H1 (cell line): ENCODE results near the gene SSTR3. TPM values are rescaled to one million over a fixed set of nuclear protein-coding genes. Genes with fewer than 3 reads are reported as not detected.

Experiments
- CBX5 ChIP-seq: fragments of 300-800, 300-1000 bp; sonication (generic); IDR thresholded peaks from 2 replicates; pipeline ENCODE4 v1.7.1; 2016; ENCODE audit warnings: antibody characterized with exemption, low read length, low read depth
- CHD1 ChIP-seq: IDR thresholded peaks from 2 replicates; pipeline ENCODE4 v1.6.1; 2012; ENCODE audit warnings: low read depth, low read length, improper control_type of control experiment
- CHD2 ChIP-seq: IDR thresholded peaks from 2 replicates; pipeline ENCODE4 v1.6.1; 2012; ENCODE audit warnings: low read length, improper control_type of control experiment
- CHD7 ChIP-seq: fragments of 300-600 bp; sonication (generic); IDR thresholded peaks from 2 replicates; pipeline ENCODE4 v1.7.1; 2012; ENCODE audit warnings: low read length, moderate library complexity, mild to moderate bottlenecking, inconsistent platforms; ENCODE audit not compliant: insufficient replicate concordance
- HDAC6 ChIP-seq: IDR thresholded peaks from one replicate; pipeline ENCODE4 v1.7.1; 2012; ENCODE audit warnings: low read depth, mild to moderate bottlenecking, inconsistent platforms, low read length, moderate library complexity
- MAFK ChIP-seq: IDR thresholded peaks from 2 replicates; pipeline ENCODE4 v1.6.1; 2012; ENCODE audit warnings: low read depth, mild to moderate bottlenecking, improper control_type of control experiment, low read length
- RBBP5 ChIP-seq: IDR thresholded peaks from 2 replicates; pipeline ENCODE4 v1.7.1; 2012; ENCODE audit warnings: low read depth, mild to moderate bottlenecking, inconsistent platforms, low read length, moderate library complexity, borderline replicate concordance
- TBP ChIP-seq: IDR thresholded peaks from 2 replicates; pipeline ENCODE4 v1.6.1; 2011; ENCODE audit warnings: low read depth, low read length, improper control_type of control experiment
- YY1 ChIP-seq: IDR thresholded peaks from 2 replicates; pipeline ENCODE4 v1.6.1; 2011; ENCODE audit warnings: low read depth, mild to moderate bottlenecking, low read length
- ZNF274 ChIP-seq: IDR thresholded peaks from 2 replicates; pipeline ENCODE4 v1.7.0; 2012; ENCODE audit warnings: low read length, borderline replicate concordance; ENCODE audit errors: extremely low read depth
- polyA plus RNA-seq, 7 experiments: library from polyadenylated mRNA; depleted of rRNA in 3 of 7; stranded (reverse) in 5 of 7; unstranded in 2 of 7; fragments of >200 nt in 5 of 7; fragments of 200-250 nt in 2 of 7; gene quantifications; 1 replicate in 5 of 7; 2 replicates in 1 of 7; 4 replicates in 1 of 7; pipeline versions ENCODE4 v1.2.1 to v1.2.3, GENCODE V29; 2011 to 2013; ENCODE audit warnings: missing spikeins in 2 of 7, mixed read lengths in 2 of 7
- total RNA-seq: library from RNA; stranded (reverse); fragmentation: NEBNext Ultra II Directional; extraction: Animal tissue kit (Norgen Biotek cat#: 25700); gene quantifications from 2 replicates; pipeline ENCODE4 v1.2.1, GENCODE V29; 2021
- TF ChIP-seq, protein P1 (sequence below): IDR thresholded peaks from 2 replicates; pipeline ENCODE4 v1.6.1; 2012; ENCODE audit warnings: inconsistent platforms

SSTR3 gene
- total and polyA plus RNA-seq, 2 of the 8 experiments (the other 6 are each of a cell fraction or from before 2014, with no cell fraction given): 0.22 to 0.77 TPM

GRCh38 chr22:37176464-37177061 lies 35.7 kb downstream of the SSTR3 start (continued):
- no peak for TF ChIP-seq CHD7
- no peak for TF ChIP-seq RBBP5
- TF ChIP-seq YY1: no peak
- TF ChIP-seq TBP: no peak
- no peak for TF ChIP-seq CHD2
- TF ChIP-seq ZNF274: no peak
- no peak for TF ChIP-seq CBX5
- no peak for TF ChIP-seq HDAC6
- TF ChIP-seq, protein P1, sequence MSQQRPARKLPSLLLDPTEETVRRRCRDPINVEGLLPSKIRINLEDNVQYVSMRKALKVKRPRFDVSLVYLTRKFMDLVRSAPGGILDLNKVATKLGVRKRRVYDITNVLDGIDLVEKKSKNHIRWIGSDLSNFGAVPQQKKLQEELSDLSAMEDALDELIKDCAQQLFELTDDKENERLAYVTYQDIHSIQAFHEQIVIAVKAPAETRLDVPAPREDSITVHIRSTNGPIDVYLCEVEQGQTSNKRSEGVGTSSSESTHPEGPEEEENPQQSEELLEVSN: no peak
- no peak for TF ChIP-seq MAFK
- no peak for TF ChIP-seq CHD1
